Astrocyte (in vitro differentiated cells and primary cell): ENCODE results near the gene MKRN2OS. TPM values are rescaled to one million over a fixed set of nuclear protein-coding genes. Genes with fewer than 3 reads are reported as not detected.

Experiments used
- DNase-seq: peaks from one replicate; pipeline ENCODE4 v3.0.0-alpha.2; 2010; ENCODE audit warnings: low read depth
- FAIRE-seq: peaks from 2 replicates; lab custom pipeline; 2011; peaks lifted over from hg19 to GRCh38; lab: Jason Lieb, UNC
- H2AFZ ChIP-seq: 2 replicates; pipeline ENCODE4 v1.6.0; 2012; ENCODE audit warnings: low read depth, low read length, inconsistent platforms
- H3K27ac ChIP-seq: 2 replicates; pipeline ENCODE4 v1.5.1; 2011; ENCODE audit warnings: low read depth, low read length, inconsistent platforms
- H3K27me3 ChIP-seq: 2 replicates; pipeline ENCODE4 v1.6.0; 2011; ENCODE audit warnings: low read length, inconsistent platforms; ENCODE audit not compliant: insufficient read depth
- H3K36me3 ChIP-seq: 2 replicates; pipeline ENCODE4 v1.5.1; 2011; ENCODE audit warnings: low read length, inconsistent platforms; ENCODE audit not compliant: insufficient read depth
- H3K4me1 ChIP-seq: 2 replicates; pipeline ENCODE4 v1.5.1; 2011; ENCODE audit warnings: low read length, inconsistent platforms; ENCODE audit not compliant: insufficient read depth
- H3K4me2 ChIP-seq: 2 replicates; pipeline ENCODE4 v1.6.0; 2012; ENCODE audit warnings: low read length, inconsistent platforms
- H3K4me3 ChIP-seq: 2 replicates; pipeline ENCODE4 v1.5.1; 2011; ENCODE audit warnings: low read depth, mild to moderate bottlenecking, low read length, inconsistent platforms; ENCODE audit not compliant: insufficient read depth
- H3K79me2 ChIP-seq: 2 replicates; pipeline ENCODE4 v1.6.0; 2012; ENCODE audit warnings: mild to moderate bottlenecking, low read length, inconsistent platforms; ENCODE audit not compliant: insufficient read depth
- H3K9ac ChIP-seq: 2 replicates; pipeline ENCODE4 v1.6.0; 2012; ENCODE audit warnings: mild to moderate bottlenecking, low read length, inconsistent platforms
- H3K9me3 ChIP-seq: 2 replicates; pipeline ENCODE4 v1.5.1; 2012; ENCODE audit warnings: low read depth, mild to moderate bottlenecking, low read length, inconsistent platforms; ENCODE audit not compliant: insufficient read depth
- H4K20me1 ChIP-seq: 2 replicates; pipeline ENCODE4 v1.6.0; 2012; ENCODE audit warnings: low read length, inconsistent platforms; ENCODE audit not compliant: insufficient read depth
- H3K27ac Mint-ChIP-seq: one replicate; pipeline ENCODE4 v1.8.0; 2021; ENCODE audit warnings: mild to moderate bottlenecking, mixed read lengths; ENCODE audit not compliant: unreplicated experiment
- H3K27me3 Mint-ChIP-seq: one replicate; pipeline ENCODE4 v1.8.0; 2021; ENCODE audit warnings: low read depth, mixed read lengths; ENCODE audit not compliant: unreplicated experiment
- H3K36me3 Mint-ChIP-seq: one replicate; pipeline ENCODE4 v1.8.0; 2021; ENCODE audit warnings: low read depth, mixed read lengths; ENCODE audit not compliant: unreplicated experiment
- H3K4me1 Mint-ChIP-seq: one replicate; pipeline ENCODE4 v1.8.0; 2021; ENCODE audit warnings: low read depth, mixed read lengths; ENCODE audit not compliant: unreplicated experiment
- H3K4me3 Mint-ChIP-seq: one replicate; pipeline ENCODE4 v1.8.0; 2021; ENCODE audit warnings: mild to moderate bottlenecking, moderate library complexity, mixed read lengths; ENCODE audit not compliant: unreplicated experiment
- H3K9me3 Mint-ChIP-seq: one replicate; pipeline ENCODE4 v1.8.0; 2021; ENCODE audit warnings: mild to moderate bottlenecking, mixed read lengths; ENCODE audit not compliant: unreplicated experiment
- EZH2 ChIP-seq: IDR thresholded peaks from 2 replicates; pipeline ENCODE4 v1.6.1; 2012; ENCODE audit warnings: mild to moderate bottlenecking, low read length, inconsistent platforms; ENCODE audit not compliant: insufficient read depth
- total RNA-seq: library from RNA; stranded (reverse); gene quantifications from 2 replicates; pipeline ENCODE4 v1.2.1, GENCODE V29; 2021
- TF ChIP-seq, protein P1 (sequence below): IDR thresholded peaks from 2 replicates; pipeline ENCODE4 v1.5.1; 2011; ENCODE audit warnings: low read depth, mild to moderate bottlenecking, inconsistent platforms, low read length, moderate library complexity; ENCODE audit not compliant: insufficient read depth

Gene MKRN2OS
- total RNA-seq, 1 donor from 2014 or later, result 0.25 TPM

DNA sequence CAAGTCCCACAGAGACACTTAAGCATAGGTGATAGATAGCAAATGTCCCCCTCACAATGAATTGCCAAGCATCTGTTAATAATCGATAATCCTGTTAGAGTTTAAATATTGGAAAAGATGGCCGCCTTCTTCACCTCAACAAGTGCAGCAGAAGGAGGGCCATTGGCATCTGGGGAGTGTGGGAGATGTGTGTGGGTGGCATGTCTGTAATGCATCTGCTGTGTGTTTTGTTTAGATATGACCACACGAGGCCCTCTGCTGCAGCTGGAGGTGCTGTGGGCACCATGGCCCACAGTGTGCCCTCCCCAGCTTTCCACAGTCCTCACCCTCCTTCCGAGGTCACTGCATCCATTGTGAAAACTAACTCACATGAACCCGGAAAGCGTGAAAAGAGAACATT lies 24.5 kb upstream of the MKRN2OS start:
- peaks cover 3% of the 10 kb centered on the region for H3K9me3 Mint-ChIP-seq
- H3K79me2 ChIP-seq, result peaks cover 61% of the 10 kb centered on the region
- H3K36me3 ChIP-seq, result peaks cover 36% of the 10 kb centered on the region
- H3K4me2 ChIP-seq, result no peak overlapping the region
- H3K4me3 ChIP-seq, result no peak overlapping the region
- no peaks in the 10 kb centered on the region for H3K27me3 ChIP-seq
- H3K27me3 Mint-ChIP-seq, result no peaks in the 10 kb centered on the region
- FAIRE-seq (no peak), DNase-seq (no peak)
- H3K4me1 Mint-ChIP-seq, result peaks cover 17% of the 10 kb centered on the region
- H3K36me3 Mint-ChIP-seq, result peaks cover 29% of the 10 kb centered on the region
- H3K27ac ChIP-seq, result no peak overlapping the region
- no peaks in the 10 kb centered on the region for H3K9me3 ChIP-seq
- H3K9ac ChIP-seq, result no peak overlapping the region
- TF ChIP-seq, protein P1, sequence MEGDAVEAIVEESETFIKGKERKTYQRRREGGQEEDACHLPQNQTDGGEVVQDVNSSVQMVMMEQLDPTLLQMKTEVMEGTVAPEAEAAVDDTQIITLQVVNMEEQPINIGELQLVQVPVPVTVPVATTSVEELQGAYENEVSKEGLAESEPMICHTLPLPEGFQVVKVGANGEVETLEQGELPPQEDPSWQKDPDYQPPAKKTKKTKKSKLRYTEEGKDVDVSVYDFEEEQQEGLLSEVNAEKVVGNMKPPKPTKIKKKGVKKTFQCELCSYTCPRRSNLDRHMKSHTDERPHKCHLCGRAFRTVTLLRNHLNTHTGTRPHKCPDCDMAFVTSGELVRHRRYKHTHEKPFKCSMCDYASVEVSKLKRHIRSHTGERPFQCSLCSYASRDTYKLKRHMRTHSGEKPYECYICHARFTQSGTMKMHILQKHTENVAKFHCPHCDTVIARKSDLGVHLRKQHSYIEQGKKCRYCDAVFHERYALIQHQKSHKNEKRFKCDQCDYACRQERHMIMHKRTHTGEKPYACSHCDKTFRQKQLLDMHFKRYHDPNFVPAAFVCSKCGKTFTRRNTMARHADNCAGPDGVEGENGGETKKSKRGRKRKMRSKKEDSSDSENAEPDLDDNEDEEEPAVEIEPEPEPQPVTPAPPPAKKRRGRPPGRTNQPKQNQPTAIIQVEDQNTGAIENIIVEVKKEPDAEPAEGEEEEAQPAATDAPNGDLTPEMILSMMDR, result no peak
- TF ChIP-seq EZH2, result no peak
- peaks cover 67% of the 10 kb centered on the region for H4K20me1 ChIP-seq
- H3K27ac Mint-ChIP-seq, result no peak overlapping the region
- no peak overlapping the region for H3K4me3 Mint-ChIP-seq
- no peak overlapping the region for H2AFZ ChIP-seq
- H3K4me1 ChIP-seq, result no peaks in the 10 kb centered on the region

DNA sequence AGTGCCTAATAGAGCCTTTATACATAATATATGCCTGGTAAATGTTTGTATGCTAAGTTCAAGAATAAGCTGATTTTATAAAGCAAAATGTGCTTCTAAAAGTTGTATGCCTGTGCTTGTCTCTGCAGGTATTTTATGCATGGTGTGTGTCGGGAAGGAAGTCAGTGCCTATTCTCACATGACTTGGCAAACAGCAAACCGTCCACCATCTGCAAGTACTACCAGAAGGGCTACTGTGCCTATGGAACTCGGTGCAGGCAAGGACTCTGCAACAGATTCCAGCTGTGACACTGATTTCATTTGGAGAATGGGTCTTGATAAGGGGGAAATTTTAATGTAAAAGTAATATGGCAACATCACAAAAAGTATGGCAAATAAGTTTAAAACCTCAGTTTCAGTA lies 23.4 kb upstream of the MKRN2OS start:
- H3K9me3 ChIP-seq, result no peaks in the 10 kb centered on the region
- H3K4me3 ChIP-seq, result no peak overlapping the region
- no peak overlapping the region for H2AFZ ChIP-seq
- H3K27ac ChIP-seq, result no peak overlapping the region
- no peak overlapping the region for H3K4me2 ChIP-seq
- H3K9ac ChIP-seq, result no peak overlapping the region
- no peak for FAIRE-seq
- H3K4me1 ChIP-seq, result no peaks in the 10 kb centered on the region
- H3K27ac Mint-ChIP-seq, result no peak overlapping the region
- no peak for DNase-seq
- H3K36me3 Mint-ChIP-seq, result peaks cover 25% of the 10 kb centered on the region
- H3K4me3 Mint-ChIP-seq, result no peak overlapping the region
- peaks cover 64% of the 10 kb centered on the region for H3K79me2 ChIP-seq
- no peaks in the 10 kb centered on the region for H3K27me3 Mint-ChIP-seq
- peaks cover 61% of the 10 kb centered on the region for H4K20me1 ChIP-seq
- peaks cover 17% of the 10 kb centered on the region for H3K4me1 Mint-ChIP-seq
- TF ChIP-seq, protein P1, result no peak
- TF ChIP-seq EZH2, result no peak
- H3K9me3 Mint-ChIP-seq, result peaks cover 3% of the 10 kb centered on the region
- peaks cover 28% of the 10 kb centered on the region for H3K36me3 ChIP-seq
- H3K27me3 ChIP-seq, result no peaks in the 10 kb centered on the region

DNA sequence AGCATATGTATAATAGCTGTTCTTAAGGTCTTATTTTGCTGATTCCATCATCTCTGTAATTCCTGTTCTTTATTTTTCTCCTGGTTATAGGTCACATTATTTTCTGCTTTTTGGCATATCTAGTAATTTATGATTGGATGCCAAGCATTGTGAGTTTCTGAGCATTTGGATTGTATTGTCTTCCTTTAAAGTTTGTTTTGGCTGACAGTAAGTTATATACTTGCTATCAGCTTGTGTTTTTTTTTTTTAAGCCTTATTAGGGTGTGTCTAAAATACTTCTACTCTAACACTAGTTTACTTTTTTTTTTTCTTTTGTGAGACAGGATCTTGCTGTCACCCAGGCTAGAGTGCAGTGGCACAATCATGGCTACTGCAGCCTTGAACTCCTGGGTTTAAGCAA lies 21.7 kb upstream of the MKRN2OS start:
- no peak overlapping the region for H2AFZ ChIP-seq
- Mint-ChIP-seq H3K9me3 (peaks cover 3% of the 10 kb centered on the region), H3K27ac (no peak overlapping the region), H3K4me1 (peaks cover 26% of the 10 kb centered on the region), H3K27me3 (no peaks in the 10 kb centered on the region), H3K36me3 (peaks cover 23% of the 10 kb centered on the region), H3K4me3 (no peak overlapping the region)
- H3K9ac ChIP-seq, result no peak overlapping the region
- H3K4me2 ChIP-seq, result no peak overlapping the region
- no peak for FAIRE-seq
- TF ChIP-seq, protein P1, result no peak
- no peak for TF ChIP-seq EZH2
- H3K79me2 ChIP-seq, result peaks cover 79% of the 10 kb centered on the region
- no peak overlapping the region for H3K4me3 ChIP-seq
- no peaks in the 10 kb centered on the region for H3K4me1 ChIP-seq
- DNase-seq, result no peak
- no peaks in the 10 kb centered on the region for H3K27me3 ChIP-seq
- H3K36me3 ChIP-seq, result peaks cover 18% of the 10 kb centered on the region
- no peak overlapping the region for H3K27ac ChIP-seq
- no peaks in the 10 kb centered on the region for H3K9me3 ChIP-seq
- peaks cover 70% of the 10 kb centered on the region for H4K20me1 ChIP-seq
